HEK293 (cell line): ENCODE measurements around the gene SLC25A45.
A peak's percentile ranks its signal among the peaks of the same experiment; 100 is the strongest.

ENCODE experiments used
- IKZF3 ChIP-seq: fragments of 450-650 bp; IDR thresholded peaks from 2 replicates; pipeline ENCODE4 v1.5.0; 2018; ENCODE audit warnings: missing biosample characterization, mild to moderate bottlenecking, missing genetic modification characterization, moderate library complexity
- KLF1 ChIP-seq: fragments of 450-650 bp; formaldehyde crosslinking; IDR thresholded peaks from 2 replicates; pipeline ENCODE4 v1.5.1; 2016; ENCODE audit warnings: missing biosample characterization, missing genetic modification characterization
- SALL2 ChIP-seq: fragments of 450-650 bp; formaldehyde crosslinking; IDR thresholded peaks from 2 replicates; pipeline ENCODE4 v1.5.0; 2017; ENCODE audit warnings: missing biosample characterization, mild to moderate bottlenecking, missing genetic modification characterization, borderline replicate concordance
- SP2 ChIP-seq: fragments of 450-650 bp; formaldehyde crosslinking; IDR thresholded peaks from 2 replicates; pipeline ENCODE4 v1.5.1; 2016; ENCODE audit warnings: missing biosample characterization, missing genetic modification characterization
- ZBTB44 ChIP-seq: fragments of 450-650 bp; IDR thresholded peaks from 2 replicates; pipeline ENCODE4 v1.5.1; 2018; ENCODE audit warnings: missing biosample characterization, mild to moderate bottlenecking, missing genetic modification characterization
- ZBTB7A ChIP-seq: fragments of 450-650 bp; formaldehyde crosslinking; IDR thresholded peaks from 2 replicates; pipeline ENCODE4 v1.5.1; 2016; ENCODE audit warnings: low read depth, missing biosample characterization, missing genetic modification characterization
- ZNF112 ChIP-seq: fragments of 450-650 bp; formaldehyde crosslinking; IDR thresholded peaks from 2 replicates; pipeline ENCODE4 v1.5.0; 2017; ENCODE audit warnings: missing biosample characterization, missing genetic modification characterization
- ZNF121 ChIP-seq: fragments of 450-650 bp; formaldehyde crosslinking; IDR thresholded peaks from 2 replicates; pipeline ENCODE4 v1.5.1; 2016; ENCODE audit warnings: missing biosample characterization, missing genetic modification characterization
- ZNF140 ChIP-seq: fragments of 450-650 bp; formaldehyde crosslinking; IDR thresholded peaks from 2 replicates; pipeline ENCODE4 v1.5.1; 2016; ENCODE audit warnings: missing biosample characterization, missing genetic modification characterization
- ZNF174 ChIP-seq: fragments of 450-650 bp; formaldehyde crosslinking; IDR thresholded peaks from 2 replicates; pipeline ENCODE4 v1.5.0; 2017; ENCODE audit warnings: missing biosample characterization, mild to moderate bottlenecking, missing genetic modification characterization
- ZNF239 ChIP-seq: fragments of 450-650 bp; formaldehyde crosslinking; IDR thresholded peaks from 2 replicates; pipeline ENCODE4 v1.5.1; 2016; ENCODE audit warnings: missing biosample characterization, missing genetic modification characterization
- ZNF37A ChIP-seq: fragments of 450-650 bp; IDR thresholded peaks from 2 replicates; pipeline ENCODE4 v1.5.1; 2018; ENCODE audit warnings: missing biosample characterization, missing genetic modification characterization
- ZNF473 ChIP-seq: fragments of 450-650 bp; formaldehyde crosslinking; IDR thresholded peaks from 2 replicates; pipeline ENCODE4 v1.5.1; 2017; ENCODE audit warnings: missing biosample characterization, missing genetic modification characterization
- ZNF544 ChIP-seq: fragments of 450-650 bp; formaldehyde crosslinking; IDR thresholded peaks from 2 replicates; pipeline ENCODE4 v1.5.0; 2017; ENCODE audit warnings: missing biosample characterization, missing genetic modification characterization
- ZNF555 ChIP-seq: fragments of 450-650 bp; formaldehyde crosslinking; conservative IDR thresholded peaks from 2 replicates; pipeline ENCODE4 v1.5.1; 2017; ENCODE audit warnings: missing biosample characterization, mild to moderate bottlenecking, missing genetic modification characterization, inconsistent platforms
- ZNF596 ChIP-seq: fragments of 450-650 bp; IDR thresholded peaks from 2 replicates; pipeline ENCODE4 v1.5.0; 2018; ENCODE audit warnings: missing biosample characterization, mild to moderate bottlenecking, missing genetic modification characterization, moderate library complexity
- ZNF623 ChIP-seq: fragments of 450-650 bp; formaldehyde crosslinking; IDR thresholded peaks from 2 replicates; pipeline ENCODE4 v1.5.1; 2016; ENCODE audit warnings: missing biosample characterization, missing genetic modification characterization
- ZNF629 ChIP-seq: fragments of 450-650 bp; formaldehyde crosslinking; IDR thresholded peaks from 2 replicates; pipeline ENCODE4 v1.5.1; 2017; ENCODE audit warnings: missing biosample characterization, missing genetic modification characterization
- ZNF654 ChIP-seq: fragments of 450-650 bp; formaldehyde crosslinking; IDR thresholded peaks from 2 replicates; pipeline ENCODE4 v1.5.1; 2016; ENCODE audit warnings: low read depth, missing biosample characterization, missing genetic modification characterization
- ZNF664 ChIP-seq: fragments of 450-650 bp; formaldehyde crosslinking; IDR thresholded peaks from 2 replicates; pipeline ENCODE4 v1.5.1; 2016; ENCODE audit warnings: missing biosample characterization, missing genetic modification characterization
- ZNF747 ChIP-seq: fragments of 450-650 bp; formaldehyde crosslinking; IDR thresholded peaks from 2 replicates; pipeline ENCODE4 v1.5.1; 2016; ENCODE audit warnings: missing biosample characterization, missing genetic modification characterization
- ZNF791 ChIP-seq: fragments of 450-650 bp; formaldehyde crosslinking; IDR thresholded peaks from 2 replicates; pipeline ENCODE4 v1.5.1; 2016; ENCODE audit warnings: missing biosample characterization, missing genetic modification characterization
- ZNF792 ChIP-seq: fragments of 450-650 bp; formaldehyde crosslinking; IDR thresholded peaks from 2 replicates; pipeline ENCODE4 v1.5.1; 2016; ENCODE audit warnings: missing biosample characterization, missing genetic modification characterization
- ZNF830 ChIP-seq: fragments of 450-650 bp; IDR thresholded peaks from 2 replicates; pipeline ENCODE4 v1.5.0; 2018; ENCODE audit warnings: missing biosample characterization, missing genetic modification characterization, low read depth, mild to moderate bottlenecking, moderate library complexity
- TF ChIP-seq, protein P1 (sequence below): fragments of 450-650 bp; formaldehyde crosslinking; IDR thresholded peaks from 2 replicates; pipeline ENCODE4 v1.5.1; 2017; ENCODE audit warnings: missing biosample characterization, missing genetic modification characterization
- TF ChIP-seq, protein P2 (sequence below): fragments of 450-650 bp; formaldehyde crosslinking; conservative IDR thresholded peaks from 2 replicates; pipeline ENCODE4 v1.5.1; 2016; ENCODE audit warnings: low read depth, missing biosample characterization, missing genetic modification characterization
- TF ChIP-seq, protein P3 (sequence below): fragments of 450-650 bp; formaldehyde crosslinking; IDR thresholded peaks from 2 replicates; pipeline ENCODE4 v1.5.1; 2016; ENCODE audit warnings: missing biosample characterization, missing genetic modification characterization
- TF ChIP-seq, protein P4 (sequence below): fragments of 450-650 bp; formaldehyde crosslinking; IDR thresholded peaks from 2 replicates; pipeline ENCODE4 v1.5.1; 2016; ENCODE audit warnings: missing biosample characterization, missing genetic modification characterization
- TF ChIP-seq, protein P5 (sequence below): fragments of 450-650 bp; IDR thresholded peaks from 2 replicates; pipeline ENCODE4 v1.5.1; 2018; ENCODE audit warnings: missing biosample characterization, missing genetic modification characterization

Gene SLC25A45

GRCh38 chr11:65421794-65422632 lies 39.6 kb upstream of the SLC25A45 start (continued):
- 0 out of 2 replicates have a peak, but pooled peaks have one; percentile 22 for TF ChIP-seq ZBTB44 (tag by site-specific recombination)
- TF ChIP-seq KLF1 (tag by site-specific recombination) = peak; percentile 94
- peak; percentile 95 for TF ChIP-seq IKZF3 (tag by site-specific recombination)
- no peak for TF ChIP-seq ZNF140 (tag by site-specific recombination)
- no peak for TF ChIP-seq ZNF792
- TF ChIP-seq ZNF37A = no peak
- TF ChIP-seq ZNF664 (tag by site-specific recombination) = no peak
- TF ChIP-seq, protein P1, sequence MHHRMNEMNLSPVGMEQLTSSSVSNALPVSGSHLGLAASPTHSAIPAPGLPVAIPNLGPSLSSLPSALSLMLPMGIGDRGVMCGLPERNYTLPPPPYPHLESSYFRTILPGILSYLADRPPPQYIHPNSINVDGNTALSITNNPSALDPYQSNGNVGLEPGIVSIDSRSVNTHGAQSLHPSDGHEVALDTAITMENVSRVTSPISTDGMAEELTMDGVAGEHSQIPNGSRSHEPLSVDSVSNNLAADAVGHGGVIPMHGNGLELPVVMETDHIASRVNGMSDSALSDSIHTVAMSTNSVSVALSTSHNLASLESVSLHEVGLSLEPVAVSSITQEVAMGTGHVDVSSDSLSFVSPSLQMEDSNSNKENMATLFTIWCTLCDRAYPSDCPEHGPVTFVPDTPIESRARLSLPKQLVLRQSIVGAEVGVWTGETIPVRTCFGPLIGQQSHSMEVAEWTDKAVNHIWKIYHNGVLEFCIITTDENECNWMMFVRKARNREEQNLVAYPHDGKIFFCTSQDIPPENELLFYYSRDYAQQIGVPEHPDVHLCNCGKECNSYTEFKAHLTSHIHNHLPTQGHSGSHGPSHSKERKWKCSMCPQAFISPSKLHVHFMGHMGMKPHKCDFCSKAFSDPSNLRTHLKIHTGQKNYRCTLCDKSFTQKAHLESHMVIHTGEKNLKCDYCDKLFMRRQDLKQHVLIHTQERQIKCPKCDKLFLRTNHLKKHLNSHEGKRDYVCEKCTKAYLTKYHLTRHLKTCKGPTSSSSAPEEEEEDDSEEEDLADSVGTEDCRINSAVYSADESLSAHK (tag by site-specific recombination) = peak; percentile 92
- no peak for TF ChIP-seq ZNF830 (tag by site-specific recombination)
- TF ChIP-seq ZNF121 = no peak
- TF ChIP-seq ZNF239 = no peak
- TF ChIP-seq, protein P2, sequence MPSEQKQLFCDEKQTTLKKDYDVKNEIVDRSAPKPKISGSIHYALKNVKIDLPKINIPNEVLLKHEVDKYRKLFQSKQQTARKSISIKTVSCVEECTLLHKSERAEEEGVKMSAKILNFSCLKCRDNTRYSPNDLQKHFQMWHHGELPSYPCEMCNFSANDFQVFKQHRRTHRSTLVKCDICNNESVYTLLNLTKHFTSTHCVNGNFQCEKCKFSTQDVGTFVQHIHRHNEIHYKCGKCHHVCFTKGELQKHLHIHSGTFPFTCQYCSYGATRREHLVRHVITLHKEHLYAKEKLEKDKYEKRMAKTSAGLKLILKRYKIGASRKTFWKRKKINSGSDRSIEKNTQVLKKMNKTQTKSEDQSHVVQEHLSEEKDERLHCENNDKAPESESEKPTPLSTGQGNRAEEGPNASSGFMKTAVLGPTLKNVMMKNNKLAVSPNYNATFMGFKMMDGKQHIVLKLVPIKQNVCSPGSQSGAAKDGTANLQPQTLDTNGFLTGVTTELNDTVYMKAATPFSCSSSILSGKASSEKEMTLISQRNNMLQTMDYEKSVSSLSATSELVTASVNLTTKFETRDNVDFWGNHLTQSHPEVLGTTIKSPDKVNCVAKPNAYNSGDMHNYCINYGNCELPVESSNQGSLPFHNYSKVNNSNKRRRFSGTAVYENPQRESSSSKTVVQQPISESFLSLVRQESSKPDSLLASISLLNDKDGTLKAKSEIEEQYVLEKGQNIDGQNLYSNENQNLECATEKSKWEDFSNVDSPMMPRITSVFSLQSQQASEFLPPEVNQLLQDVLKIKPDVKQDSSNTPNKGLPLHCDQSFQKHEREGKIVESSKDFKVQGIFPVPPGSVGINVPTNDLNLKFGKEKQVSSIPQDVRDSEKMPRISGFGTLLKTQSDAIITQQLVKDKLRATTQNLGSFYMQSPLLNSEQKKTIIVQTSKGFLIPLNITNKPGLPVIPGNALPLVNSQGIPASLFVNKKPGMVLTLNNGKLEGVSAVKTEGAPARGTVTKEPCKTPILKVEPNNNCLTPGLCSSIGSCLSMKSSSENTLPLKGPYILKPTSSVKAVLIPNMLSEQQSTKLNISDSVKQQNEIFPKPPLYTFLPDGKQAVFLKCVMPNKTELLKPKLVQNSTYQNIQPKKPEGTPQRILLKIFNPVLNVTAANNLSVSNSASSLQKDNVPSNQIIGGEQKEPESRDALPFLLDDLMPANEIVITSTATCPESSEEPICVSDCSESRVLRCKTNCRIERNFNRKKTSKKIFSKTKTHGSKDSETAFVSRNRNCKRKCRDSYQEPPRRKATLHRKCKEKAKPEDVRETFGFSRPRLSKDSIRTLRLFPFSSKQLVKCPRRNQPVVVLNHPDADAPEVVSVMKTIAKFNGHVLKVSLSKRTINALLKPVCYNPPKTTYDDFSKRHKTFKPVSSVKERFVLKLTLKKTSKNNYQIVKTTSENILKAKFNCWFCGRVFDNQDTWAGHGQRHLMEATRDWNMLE (tag by site-specific recombination) = no peak
- TF ChIP-seq ZNF174 (tag by site-specific recombination) = no peak
- no peak for TF ChIP-seq ZNF654 (tag by site-specific recombination)
- TF ChIP-seq, protein P3, sequence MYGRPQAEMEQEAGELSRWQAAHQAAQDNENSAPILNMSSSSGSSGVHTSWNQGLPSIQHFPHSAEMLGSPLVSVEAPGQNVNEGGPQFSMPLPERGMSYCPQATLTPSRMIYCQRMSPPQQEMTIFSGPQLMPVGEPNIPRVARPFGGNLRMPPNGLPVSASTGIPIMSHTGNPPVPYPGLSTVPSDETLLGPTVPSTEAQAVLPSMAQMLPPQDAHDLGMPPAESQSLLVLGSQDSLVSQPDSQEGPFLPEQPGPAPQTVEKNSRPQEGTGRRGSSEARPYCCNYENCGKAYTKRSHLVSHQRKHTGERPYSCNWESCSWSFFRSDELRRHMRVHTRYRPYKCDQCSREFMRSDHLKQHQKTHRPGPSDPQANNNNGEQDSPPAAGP (tag by site-specific recombination) = peak; percentile 78
- TF ChIP-seq SALL2 = no peak
- TF ChIP-seq, protein P4, sequence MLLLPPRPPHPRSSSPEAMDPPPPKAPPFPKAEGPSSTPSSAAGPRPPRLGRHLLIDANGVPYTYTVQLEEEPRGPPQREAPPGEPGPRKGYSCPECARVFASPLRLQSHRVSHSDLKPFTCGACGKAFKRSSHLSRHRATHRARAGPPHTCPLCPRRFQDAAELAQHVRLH (tag by site-specific recombination) = no peak
- peak; percentile 36; the same call in 1 of the 2 replicates for TF ChIP-seq ZNF596
- TF ChIP-seq SP2 = 0 out of 2 replicates have a peak, but pooled peaks have one; percentile 17
- TF ChIP-seq ZNF629 (tag by site-specific recombination) = peak; percentile 96
- TF ChIP-seq ZBTB7A = no peak
- no peak for TF ChIP-seq ZNF112 (tag by site-specific recombination)
- no peak for TF ChIP-seq ZNF555 (tag by site-specific recombination)
- TF ChIP-seq, protein P5, sequence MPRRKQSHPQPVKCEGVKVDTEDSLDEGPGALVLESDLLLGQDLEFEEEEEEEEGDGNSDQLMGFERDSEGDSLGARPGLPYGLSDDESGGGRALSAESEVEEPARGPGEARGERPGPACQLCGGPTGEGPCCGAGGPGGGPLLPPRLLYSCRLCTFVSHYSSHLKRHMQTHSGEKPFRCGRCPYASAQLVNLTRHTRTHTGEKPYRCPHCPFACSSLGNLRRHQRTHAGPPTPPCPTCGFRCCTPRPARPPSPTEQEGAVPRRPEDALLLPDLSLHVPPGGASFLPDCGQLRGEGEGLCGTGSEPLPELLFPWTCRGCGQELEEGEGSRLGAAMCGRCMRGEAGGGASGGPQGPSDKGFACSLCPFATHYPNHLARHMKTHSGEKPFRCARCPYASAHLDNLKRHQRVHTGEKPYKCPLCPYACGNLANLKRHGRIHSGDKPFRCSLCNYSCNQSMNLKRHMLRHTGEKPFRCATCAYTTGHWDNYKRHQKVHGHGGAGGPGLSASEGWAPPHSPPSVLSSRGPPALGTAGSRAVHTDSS (tag by site-specific recombination) = no peak
- TF ChIP-seq ZNF623 (tag by site-specific recombination) = no peak
- no peak for TF ChIP-seq ZNF791 (tag by site-specific recombination)
- no peak for TF ChIP-seq ZNF544 (tag by site-specific recombination)
- TF ChIP-seq ZNF747 (tag by site-specific recombination) = no peak
- no peak for TF ChIP-seq ZNF473 (tag by site-specific recombination)
